ENCODE measurements around the gene SPON1.
"Not testable (repeated sequence)": the region's sequence is repeated elsewhere in the genome, so short reads cannot be mapped to it uniquely, and the experiment has no call there.

Gene SPON1
- 6.6 to 10.0 (median 8.3) reads per million in 4 donors for total RNA-seq

DNA sequence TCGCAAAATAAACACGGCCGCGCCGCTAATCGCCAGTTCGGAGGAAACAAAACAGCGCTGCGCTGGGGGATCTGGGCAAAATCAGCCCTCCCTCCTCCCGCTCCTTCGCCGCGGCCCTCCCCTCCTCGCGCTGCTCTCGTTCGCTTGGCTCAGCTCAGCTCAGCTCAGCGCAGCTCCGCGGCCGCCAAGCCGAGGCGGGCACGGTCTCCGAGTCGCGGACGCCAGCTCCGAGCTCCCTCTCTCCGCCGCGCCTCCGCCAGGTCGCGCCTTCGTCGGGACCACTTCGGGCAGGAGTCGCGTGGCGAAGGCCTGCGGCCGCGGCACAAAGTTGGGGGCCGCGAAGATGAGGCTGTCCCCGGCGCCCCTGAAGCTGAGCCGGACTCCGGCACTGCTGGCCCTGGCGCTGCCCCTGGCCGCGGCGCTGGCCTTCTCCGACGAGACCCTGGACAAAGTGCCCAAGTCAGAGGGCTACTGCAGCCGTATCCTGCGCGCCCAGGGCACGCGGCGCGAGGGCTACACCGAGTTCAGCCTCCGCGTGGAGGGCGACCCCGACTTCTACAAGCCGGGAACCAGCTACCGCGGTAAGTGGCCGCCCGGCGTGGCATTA lies at the start of gene SPON1:
TSS of gene SPON1 (plus strand) at position 162 of the 607 bp plus-strand sequence. CDS start at position 344, 182 bp downstream.
- peak in 4 of 5 donors; percentile 14 to 36 (median 18) for DNase-seq

DNA sequence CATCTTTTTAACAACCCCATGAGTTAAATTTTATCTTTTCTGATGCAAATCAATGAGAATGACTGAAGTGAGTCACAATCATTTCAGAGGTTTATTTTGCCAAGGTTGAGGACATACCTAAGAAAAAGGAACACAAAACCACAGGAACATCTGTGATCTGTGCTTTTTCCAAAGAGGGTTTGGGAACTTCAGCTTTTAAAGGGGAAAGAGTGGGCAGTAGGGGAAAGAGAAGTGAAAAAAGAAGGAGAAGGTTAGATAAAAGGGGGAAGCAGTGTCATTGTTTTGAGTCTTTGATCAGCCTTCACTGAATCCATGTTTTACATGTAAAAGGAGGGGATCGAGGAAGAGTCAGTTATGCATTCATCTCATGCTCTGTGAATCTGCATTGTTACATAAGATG lies 45.3 kb upstream of the SPON1 start:
- no peak for DNase-seq

DNA sequence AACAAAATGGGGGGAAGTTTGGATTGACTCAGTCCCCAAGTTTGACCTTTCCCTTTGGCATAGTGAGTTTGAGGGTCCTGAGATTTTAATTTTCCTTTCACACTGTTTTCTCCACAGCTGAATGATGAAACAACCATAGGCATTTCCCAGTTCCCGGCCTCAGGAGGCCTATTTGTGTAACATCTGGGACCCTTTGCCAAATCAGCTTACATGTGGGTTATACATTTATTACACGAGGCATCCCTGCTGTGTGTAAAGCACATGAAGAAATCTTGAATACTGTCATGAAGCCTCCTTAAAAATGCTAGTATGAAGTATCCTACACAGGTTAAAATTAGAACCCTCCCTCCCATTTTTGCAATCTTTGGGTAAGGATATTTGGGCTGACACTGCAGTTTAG lies 44.6 kb upstream of the SPON1 start:
- DNase-seq: no peak

DNA sequence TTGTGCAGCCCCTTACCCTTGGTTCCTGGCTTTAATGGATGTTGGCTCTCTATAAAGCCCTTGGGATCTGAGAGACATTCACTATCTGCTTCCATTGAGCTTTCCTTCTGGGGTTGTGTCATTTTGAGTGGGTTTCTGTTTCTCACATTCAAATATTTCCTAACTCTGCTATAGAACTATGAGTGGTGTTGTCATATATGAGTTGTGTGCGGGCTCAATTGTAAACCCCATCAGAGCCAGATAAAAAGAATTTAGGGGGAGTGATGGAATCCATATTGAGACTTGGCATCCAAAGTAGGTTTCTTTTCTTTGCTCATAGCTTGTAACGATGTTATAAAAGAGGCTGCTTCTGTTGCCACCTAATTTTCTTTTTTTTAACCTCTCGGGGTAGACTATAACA lies 41.8 kb upstream of the SPON1 start:
- no peak for DNase-seq

DNA sequence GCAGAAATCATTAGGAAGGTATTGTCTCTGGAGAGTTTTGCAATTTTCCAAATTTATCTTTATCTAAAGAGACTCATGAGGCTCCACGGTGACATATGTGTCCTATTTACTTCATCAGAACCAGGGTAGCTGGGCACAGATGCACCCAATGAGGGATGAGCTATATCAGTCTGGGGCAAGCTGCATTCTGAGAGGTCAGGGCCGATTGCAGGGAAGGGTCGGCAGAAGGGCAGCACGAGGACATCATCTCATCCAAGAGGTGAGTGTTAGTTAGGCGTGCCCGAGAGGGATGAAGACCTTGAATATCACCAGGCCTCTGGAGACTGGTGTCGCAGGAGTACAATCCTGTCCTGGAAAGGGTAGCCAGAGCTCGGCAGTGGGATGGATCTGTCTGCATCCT lies 41.0 kb upstream of the SPON1 start:
- DNase-seq: no peak

DNA sequence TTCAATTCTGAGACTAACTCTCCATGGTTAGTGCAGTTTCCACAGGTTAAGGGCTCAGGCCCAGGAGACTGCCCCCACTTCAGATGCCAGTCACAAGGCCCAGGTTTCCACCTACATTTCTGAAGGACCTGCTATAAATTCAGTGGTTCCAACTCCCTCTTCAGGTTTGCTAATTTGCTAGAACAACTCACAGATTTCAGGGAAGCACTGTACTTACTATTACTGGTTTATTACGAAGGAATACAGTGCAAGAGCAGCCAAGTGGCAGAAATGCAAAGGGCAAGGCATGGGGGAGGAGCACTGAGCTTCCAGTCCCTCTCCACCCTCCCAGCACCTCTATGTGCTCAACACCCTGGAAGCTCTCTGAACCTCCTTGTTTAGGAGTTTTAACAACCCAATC lies 39.3 kb upstream of the SPON1 start:
- no peak for DNase-seq

DNA sequence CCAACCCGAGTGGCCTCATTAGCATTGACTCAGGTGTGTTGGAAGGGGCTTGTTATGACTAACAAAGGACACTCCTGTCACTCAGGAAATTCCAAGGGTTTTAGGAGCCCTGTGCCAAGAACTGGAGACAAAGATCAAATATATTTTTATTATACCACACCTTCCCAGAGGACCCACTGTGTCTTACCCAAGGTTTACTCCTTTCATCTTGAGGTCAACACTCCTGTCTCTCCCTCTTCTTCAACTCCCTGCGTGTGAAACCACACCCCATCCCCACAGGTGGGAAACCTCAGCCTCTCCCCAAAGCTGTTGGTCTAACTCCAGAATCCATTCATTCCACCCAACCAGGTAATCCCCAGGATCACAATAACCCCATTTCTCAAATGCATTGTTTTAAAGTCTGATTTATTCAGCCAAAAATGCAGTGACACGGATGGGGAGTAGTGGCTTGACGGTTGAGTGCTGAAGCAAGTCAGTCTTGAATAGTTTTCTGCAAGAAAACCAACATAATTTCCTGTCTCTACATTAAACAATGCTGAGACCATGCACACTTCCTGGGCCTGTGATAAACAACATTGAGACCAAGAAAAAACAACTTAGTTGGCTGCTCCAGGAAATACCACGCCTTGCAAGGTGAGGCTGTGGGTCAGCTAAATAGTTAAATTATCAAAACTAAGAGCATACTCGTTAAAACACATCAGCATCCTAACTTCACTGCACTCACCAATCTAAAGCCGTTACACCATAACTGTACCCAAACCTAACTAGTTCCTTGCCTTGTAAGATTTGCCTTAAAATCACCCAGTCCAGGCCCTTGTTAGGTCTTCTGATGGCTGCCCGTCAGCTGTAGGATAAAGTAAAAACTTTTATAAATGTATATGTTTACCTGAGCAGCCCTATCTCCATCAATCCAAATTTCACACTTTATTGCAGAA lies 38.5 kb upstream of the SPON1 start:
- DNase-seq: peak in 1 of 5 donors; percentile 80

DNA sequence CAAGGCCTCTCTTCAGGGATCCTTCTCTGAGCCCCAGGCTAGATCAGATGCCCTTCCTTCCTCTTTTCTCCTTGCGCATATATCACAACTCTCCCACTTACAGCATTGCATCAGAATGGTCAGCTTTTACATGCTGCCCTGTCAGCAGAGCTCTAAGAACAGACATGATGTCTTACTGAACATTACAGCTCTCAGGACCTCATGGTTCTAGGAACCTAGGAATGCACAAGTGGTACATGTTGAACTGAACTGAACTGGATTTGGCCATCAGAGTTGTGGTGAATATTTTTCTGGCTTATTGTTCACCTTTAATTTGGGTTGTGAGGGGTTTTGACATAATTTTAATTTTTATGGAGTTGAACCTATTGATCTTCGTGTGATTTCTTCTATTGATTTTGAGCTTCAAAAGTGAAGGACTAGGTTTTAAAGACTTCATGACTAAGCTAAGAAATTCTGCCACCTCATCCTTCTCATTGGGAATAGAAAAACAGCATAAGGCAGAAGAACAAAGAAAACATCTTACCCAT lies 37.7 kb upstream of the SPON1 start:
- DNase-seq: peak in 1 of 5 donors; percentile 22

DNA sequence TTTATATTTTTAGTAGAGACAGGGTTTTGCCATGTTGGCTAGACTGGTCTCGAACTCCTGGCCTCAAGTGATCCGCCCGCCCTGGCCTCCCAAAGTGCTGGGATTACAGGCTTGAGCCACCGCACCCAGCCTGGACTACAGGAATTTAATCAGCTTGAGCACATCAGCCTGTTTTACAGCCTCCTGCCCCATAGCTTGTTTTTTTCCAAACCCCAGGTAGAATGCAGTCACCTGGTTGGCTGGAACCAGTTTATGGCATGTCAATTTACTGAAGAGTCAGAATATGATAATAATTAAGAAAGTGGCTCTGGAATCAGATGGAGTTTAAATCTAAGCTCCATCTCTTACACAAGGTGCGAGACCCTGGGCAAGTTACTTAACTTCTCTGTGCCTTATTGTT lies 36.2 kb upstream of the SPON1 start:
- DNase-seq: not testable (repeated sequence)

DNA sequence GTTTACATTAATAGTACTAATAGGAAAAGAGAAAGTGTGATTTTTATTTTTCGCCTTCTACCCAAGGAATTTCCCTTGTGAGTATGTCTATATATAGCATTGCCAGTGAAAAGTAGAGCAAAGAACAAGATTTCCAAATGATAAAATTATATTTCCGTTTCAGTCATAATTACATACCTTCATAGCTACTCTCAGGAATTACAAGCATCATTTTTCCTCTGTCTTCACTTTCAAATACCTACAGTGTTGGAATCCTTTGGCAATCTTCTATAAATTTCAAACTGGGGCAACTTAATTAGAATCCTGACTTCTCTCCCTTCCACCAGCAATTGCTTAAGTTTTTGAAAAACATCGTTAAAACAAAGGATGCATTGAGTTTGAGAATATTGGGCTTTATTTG lies 35.5 kb upstream of the SPON1 start:
- no peak for DNase-seq

DNA sequence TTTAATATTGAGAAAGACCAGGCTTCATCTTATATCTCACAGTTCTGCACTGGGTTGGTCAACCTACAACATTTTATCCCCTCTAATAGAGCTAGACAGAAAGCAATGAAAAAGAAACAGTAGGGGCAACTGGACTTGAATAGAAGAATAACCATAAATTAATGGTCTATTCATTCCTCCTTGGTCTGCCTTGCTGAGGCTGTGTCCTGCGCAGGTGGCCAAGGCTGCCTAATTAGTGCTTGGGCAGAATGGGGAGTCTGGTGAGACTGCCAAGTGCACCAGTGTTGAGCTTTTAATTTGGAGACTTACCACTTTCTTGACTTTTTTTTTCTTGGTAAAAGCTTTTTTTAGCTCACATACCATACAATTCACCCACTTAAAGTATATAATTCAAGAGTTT lies 35.0 kb upstream of the SPON1 start:
- DNase-seq: no peak

DNA sequence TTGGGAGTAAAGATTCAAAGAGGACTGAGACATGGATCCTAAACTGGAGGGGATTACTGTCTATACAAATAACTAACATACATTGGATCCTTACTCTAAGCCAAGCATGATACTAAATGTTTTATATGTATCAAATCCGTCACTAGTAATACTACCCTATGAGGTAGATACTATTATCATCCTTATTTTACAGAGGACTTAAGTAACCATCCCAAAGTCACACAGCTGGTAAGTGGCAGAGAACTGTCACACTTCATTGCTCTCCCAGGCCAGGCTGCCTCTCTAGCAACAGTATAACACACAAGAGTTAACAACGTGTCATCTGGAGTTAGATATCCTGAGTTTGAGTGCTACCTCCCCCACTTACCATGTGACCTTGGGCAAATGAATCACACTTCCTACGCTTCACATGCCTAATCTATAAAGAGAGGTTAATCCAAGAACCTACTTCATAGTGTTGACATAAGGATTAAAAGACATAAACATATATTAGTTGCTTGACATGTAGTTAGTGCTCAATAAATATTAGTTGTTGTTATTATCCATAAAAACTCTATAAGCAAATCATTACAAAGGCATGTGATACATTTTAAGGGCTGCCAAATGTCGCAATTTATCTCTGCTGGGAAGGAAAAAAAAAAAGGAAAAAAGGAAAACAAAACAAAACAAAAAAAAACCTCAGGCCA lies 33.8 kb upstream of the SPON1 start:
- DNase-seq: no peak

DNA sequence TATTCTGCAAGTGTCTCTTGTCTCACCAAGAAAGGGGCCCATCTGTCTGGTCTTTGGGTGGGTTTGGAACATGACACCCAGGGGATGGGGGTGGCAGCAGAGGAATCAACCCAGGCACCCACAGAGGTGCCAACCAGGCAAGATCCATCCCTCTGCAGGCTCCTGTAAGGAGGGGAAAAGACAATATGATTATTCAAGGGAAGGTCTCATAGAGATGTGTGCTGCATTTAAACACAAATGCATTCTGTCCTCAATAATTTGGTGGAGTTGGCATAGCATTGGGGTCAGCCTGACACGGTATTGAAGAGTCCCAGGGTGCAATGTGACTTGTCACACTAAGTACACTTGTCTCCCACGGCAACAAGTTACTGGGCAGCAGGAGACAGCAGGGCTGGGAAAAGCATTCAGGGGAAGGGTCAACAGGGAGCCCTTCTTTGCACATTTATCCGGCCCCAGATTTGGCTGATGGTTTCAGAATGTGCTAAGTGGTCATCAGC lies 33.1 kb upstream of the SPON1 start:
- no peak for DNase-seq

DNA sequence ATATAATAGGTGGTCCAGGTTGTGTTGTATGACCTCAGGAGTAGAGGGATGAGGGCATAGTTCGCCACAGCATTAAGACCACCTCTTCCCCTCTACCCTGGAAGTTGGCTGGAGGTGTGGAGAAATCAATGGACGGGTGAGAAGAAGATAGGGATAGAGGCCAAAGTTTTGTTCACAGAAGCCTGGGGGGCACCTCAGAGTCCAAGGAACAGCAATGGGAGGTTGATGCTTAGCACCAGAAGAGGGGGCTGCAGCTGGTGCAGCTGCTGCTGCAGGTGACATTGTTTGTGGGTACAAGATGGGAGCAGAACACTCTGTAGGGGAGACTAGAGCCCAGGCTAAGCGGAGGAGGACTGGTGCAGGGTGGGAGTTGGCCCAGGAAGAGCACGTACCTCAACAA lies 31.2 kb upstream of the SPON1 start:
- no peak for DNase-seq

DNA sequence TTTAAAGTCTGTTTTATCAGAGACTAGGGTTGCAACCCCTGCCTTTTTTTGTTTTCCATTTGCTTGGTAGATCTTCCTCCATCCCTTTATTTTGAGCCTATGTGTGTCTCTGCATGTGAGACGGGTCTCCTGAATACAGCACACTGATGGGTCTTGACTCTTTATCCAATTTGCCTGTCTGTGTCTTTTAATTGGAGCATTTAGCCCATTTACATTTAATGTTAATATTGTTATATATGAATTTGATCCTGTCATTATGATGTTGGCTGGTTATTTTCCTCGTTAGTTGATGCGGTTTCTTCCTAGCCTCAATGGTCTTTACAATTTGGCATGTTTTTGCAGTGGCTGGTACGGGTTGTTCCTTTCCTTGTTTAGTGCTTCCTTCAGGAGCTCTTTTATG lies 25.4 kb upstream of the SPON1 start:
- DNase-seq: not testable (repeated sequence)

DNA sequence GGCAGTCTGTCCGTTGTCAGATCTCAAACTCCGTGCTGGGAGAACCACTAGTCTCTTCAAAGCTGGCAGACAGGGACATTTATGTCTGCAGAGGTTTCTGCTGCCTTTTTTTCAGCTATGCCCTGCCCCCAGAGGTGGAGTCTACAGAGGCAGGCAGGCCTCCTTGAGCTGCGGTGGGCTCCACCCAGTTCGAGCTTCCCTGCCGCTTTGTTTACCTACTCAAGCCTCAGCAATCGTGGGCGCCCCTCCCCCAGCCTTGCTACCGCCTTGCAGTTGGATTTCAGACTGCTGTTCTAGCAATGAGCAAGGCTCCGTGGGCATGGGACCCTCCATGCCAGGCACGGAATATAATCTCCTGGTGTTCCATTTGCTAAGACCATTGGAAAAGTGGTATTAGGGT lies 23.7 kb upstream of the SPON1 start:
- peak in 3 of 5 donors; percentile 20 to 32 (median 29) for DNase-seq

DNA sequence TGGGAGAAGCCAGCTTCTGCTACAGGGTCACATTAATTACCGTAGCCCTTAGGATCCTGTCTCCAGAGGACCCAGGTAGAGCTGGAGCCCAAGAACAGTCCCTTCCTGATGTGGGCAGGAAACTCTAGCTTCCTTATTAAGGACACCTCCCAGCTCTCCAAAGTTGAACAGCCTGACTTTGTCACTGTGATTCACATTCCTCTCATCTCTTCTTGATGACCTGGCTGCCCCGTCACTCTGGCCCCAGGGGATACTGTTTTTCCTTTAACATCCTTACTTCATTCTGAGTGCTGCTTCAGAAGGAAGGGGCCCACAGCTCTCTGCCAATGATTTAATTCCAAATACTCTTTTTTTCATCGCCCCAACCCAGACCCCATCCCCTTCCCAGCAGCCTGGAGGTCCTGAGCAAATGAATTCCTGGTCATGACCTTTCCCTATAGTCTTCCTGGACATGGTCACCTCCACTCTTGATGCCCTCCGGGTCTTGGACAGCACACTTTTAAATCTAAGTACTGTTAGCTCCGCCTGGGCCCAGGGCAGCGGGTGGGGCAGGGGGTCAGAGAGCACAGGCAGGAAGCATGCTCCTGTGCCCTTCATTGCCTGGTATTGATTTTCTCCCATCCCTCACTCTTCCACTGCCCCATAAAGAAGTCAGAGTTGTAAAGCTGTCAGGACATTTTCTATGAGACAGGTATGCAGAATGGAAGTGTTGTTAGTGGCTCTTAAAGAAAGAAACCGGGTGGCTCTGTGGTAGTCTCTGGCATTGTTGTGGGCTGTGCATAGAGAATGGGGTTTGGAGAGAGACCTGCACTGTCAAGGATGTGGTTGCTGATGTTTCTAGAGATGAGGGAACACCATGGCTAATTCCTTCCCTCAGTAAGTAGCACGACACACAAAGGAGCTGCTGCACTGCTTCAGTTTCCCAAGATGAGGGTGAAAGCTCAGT lies 22.3 kb upstream of the SPON1 start:
- peak in 2 of 5 donors; percentile 21 to 54 for DNase-seq

DNA sequence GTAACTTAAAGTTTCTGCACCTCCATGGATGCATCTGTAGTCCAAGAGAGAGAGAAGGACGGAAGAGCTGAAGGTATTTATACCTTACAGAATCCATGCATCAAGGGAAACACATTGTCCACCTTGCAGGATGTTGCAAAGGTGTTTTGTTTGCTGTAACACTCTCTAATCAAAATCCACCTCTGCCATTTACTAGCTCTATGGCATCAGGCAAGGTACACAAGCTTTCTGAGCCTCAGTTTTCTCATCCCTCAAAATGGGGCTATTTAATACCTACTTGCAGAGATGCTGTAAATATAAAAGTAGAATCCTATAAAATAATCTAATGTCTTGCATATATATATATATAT lies 21.6 kb upstream of the SPON1 start:
- no peak for DNase-seq

DNA sequence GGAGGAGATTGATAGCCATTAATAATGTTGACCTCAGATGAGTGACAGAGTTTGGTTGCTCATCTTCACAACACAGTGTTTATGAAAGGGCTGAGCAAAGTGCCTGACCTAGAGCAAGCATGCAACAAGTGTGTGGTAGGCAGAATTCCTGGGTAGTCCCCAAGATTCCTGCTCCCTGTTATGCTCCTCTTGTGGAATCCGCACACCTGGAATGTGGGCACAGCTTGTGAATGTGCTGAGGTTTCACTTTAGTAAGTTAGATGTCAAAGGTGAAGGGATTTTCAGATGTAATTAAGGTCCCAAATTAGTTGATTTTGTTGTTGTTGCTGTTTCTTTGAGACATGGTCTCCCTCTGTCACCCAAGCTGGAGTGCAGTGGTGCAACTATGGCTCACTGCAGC lies 20.7 kb upstream of the SPON1 start:
- no peak for DNase-seq

DNA sequence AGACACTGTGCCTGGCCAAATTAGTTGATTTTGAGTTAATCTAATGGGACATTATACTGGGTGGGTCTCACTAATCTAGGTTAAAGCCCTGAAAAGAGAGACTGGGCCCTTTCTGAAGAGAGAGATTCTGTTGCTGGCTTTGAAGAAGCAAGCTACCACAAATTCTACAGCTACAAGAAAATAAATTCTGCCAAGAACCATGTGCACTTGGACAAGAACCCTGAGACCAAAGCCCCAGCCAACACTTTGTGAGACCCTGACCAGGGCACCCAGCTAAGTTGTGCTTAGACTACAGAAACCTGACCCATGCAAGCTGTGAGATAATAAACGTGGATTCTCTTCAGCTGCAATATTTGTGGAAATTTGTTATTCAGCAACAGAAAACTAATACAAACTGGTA lies 20.1 kb upstream of the SPON1 start:
- DNase-seq: no peak

DNA sequence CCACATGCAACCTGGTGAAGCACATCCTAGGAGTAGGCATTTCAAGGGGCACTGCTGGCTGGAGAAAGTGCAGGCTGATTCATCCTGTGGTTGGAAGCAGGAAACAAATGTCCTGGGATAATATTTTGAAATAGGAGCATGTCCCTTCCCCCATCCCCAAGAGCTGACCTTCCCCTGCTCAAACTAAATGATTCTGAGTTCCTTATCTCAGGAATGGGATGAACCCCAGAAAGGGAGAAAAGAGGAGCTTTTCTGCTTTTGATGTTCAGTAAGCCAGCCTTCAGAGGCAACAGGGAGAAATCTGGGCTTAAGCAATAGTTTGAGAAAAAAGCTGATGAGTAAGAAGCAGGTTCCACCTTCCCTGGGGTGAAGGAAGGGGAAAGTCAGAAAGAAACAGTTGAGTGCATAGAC lies 19.5 kb upstream of the SPON1 start:
- no peak for DNase-seq

DNA sequence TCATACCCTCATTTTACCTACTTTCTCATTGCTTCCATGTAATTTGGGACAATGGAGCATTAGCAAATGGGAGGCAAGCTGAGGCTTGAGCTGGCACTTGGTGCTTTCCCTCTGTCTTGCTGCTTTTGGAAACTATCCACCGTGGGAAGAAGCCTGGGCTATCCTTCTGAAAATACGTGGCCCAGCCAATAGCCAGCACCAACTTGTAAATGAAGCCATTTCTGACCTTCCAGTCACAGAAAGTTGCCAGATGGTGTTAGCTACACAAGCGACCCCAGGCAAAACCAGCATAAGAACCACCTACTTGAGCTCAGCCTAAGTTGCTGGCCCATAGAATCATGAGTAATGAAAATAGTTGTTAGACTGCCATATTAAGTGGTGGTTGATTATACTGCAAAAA lies 18.5 kb upstream of the SPON1 start:
- DNase-seq: no peak
